CD4-positive, alpha-beta T cell treated with Interferon gamma for 1 hour (primary cell): Measurements from ENCODE around the gene RHOT1.
"Not testable (repeated sequence)": the region's sequence is repeated elsewhere in the genome, so short reads cannot be mapped to it uniquely, and the experiment has no call there.

Source experiments
- DNase-seq: peaks from one replicate; pipeline ENCODE4 v3.0.0-alpha.2; 2020

RHOT1 gene

DNA sequence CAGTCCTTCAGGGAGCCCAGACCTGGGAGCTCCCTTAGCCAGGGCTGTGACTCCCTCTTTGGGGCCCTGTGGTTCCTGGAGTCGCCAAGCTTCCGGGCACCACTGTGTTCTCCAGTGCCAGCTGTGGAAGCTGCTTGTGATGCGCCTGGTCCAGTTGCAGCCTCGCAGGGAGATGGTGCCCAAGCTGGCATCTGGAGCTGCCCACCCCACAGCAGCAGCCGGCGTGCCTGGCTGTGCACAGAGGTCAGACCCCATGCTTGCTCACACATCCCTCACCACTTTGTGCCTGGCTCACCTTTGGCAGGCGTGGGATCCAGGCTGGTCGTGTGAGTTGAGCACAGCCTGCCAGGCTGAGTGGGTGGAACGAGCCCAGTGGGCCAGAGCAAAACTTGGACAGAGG, 18.2 kb downstream of the RHOT1 start:
- no peak for DNase-seq

DNA sequence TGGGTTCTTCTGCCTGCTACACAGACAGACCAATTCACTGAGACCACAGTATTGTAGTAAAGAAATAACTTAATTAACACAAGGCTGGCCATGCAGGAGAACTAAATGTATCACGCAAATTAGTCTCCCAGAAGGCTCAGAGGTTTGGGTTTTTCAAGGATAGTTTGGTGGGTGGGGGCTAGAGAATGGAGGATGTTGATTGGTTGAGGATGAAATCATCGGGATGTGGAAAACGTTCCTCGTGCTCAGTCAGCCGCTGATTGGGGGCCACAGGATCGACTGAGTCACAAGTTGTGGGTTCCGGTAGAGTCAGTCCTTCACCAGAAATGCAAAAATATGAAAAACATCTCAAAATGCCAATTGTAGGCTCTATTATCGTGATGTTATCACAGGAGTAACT, 18.7 kb downstream of the RHOT1 start:
- DNase-seq: no peak

DNA sequence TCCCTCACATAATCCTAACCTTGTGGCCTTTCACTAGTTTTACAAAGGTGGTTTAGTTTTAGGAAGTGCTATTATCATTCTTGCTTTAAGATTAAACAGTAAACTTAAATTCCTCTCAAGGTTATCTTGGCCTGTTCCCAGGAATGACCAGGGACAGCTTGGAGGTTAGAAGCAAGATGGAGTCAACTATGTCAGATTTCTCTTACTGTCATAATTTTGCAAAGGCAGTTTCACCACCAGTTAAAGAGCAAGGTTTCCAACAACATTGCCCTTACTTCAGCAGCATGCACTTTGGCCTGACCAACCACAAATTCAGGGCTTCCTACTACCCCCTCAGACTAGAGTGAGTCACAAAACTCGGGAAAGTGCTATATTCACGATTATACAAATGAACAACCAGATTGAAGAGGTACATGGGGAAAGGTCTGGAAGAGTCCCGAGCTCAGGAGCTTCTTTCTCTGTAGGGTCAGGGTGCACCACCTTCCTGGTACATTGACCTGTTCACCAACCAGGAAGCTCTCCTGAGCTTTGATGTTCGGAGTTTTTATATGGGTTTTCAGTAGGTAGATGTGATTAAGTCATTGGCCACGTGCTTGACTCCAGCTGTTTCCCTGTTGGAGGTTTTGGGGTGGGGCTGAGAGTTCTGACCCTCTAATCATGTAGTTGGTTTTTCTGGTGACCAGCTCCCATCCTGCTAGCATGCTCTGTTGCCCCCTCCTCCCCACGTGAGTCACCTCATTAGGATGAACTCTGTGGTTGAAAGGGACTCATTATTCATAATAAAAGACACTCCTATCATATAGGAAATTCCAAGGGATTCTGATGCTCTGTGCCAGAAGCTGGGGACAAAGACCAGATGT, 19.4 kb downstream of the RHOT1 start:
- DNase-seq: no peak

DNA sequence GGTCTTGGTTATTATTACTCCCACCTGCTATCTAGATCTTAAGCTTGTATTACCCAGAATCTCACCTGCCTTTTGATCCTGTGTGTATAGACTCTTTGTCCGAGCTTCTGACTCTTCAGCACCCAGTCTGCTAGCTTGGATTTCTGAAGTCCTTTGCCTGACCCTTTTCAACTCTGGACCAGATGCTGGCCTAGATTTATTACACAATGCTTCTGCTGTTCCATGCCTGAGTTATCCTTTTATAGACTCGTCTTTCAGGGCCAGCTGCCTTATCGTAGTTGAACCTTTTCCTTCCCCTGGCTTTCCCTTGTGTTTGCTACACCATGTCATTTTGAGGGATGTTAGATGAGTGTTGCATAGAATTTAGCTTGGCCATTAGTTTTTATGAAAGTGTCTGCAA, 32.6 kb downstream of the RHOT1 start:
- no peak for DNase-seq

DNA sequence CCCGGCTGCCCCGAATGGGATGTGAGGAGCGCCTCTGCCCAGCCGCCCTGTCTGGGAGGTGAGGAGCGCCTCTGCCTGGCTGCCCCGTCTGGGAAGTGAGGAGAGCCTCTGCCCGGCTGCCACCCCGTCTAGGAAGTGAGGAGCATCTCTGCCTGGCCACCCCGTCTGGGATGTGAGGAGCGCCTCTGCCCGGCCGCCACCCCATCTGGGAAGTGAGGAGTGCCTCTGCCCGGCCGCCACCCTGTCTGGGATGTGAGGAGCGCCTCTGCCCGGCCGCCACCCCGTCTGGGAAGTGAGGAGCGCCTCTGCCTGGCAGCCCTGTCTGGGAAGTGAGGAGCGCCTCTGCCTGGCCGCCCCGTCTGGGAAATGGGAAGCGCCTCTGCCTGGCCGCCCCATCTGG, 36.4 kb downstream of the RHOT1 start:
- DNase-seq: not testable (repeated sequence)

DNA sequence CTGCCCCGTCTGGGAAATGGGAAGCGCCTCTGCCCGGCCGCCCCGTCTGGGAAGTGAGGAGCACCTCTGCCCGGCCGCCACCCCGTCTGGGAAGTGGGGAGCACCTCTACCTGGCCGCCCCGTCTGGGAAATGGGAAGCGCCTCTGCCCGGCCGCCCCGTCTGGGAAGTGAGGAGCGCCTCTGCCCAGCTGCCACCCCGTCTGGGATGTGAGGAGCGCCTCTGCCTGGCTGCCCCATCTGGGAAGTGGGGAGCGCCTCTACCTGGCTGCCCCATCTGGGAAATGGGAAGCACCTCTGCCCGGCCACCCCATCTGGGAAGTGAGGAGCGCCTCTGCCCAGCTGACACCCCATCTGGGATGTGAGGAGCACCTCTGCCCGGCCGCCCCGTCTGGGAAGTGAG, 36.8 kb downstream of the RHOT1 start:
- not testable (repeated sequence) for DNase-seq

DNA sequence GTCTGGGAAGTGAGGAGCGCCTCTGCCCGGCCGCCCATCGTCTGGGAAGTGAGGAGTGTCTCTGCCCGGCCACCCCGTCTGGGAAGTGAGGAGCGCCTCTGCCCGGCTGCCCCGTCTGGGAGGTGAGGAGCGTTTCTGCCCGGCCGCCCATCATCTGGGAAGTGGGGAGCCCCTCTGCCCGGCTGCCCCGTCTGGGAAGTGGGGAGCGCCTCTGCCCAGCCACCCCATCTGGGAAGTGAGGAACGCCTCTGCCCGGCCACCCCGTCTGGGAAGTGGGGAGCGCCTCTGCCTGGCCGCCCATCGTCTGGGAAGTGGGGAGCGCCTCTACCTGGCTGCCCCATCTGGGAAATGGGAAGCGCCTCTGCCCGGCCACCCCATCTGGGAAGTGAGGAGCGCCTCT, 37.2 kb downstream of the RHOT1 start:
- DNase-seq: not testable (repeated sequence)

DNA sequence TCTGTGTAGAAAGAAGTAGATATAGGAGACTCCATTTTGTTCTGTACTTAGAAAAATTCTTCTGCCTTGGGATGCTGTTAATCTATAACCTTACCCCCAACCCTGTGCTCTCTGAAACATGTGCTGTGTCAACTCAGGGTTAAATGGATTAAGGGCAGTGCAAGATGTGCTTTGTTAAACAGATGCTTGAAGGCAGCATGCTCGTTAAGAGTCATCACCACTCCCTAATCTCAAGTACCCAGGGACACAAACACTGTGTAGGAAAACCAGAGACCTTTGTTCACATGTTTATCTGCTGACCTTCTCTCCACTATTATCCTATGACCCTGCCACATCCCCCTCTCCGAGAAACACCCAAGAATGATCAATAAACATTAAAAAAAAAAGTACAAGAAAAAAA, 38.0 kb downstream of the RHOT1 start:
- DNase-seq: not testable (repeated sequence)

DNA sequence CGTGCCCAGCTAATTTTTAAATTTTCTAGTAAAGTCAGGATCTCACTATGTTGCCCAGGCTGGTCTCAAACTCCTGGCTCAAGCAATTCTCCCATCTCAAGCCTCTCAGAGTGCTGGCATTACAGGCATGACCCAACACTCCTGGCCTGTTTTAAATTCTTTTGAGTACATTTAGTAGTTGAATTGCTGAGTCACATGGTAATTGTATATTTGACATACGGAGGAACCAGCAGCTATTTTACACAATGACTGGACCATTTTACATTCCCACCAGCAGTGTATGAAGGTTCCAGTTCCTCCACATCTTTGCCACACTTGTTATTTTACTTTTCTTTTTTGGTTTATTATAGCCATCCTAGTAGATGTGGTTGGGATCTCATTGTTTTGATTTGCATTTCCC, 43.6 kb downstream of the RHOT1 start:
- DNase-seq: no peak

DNA sequence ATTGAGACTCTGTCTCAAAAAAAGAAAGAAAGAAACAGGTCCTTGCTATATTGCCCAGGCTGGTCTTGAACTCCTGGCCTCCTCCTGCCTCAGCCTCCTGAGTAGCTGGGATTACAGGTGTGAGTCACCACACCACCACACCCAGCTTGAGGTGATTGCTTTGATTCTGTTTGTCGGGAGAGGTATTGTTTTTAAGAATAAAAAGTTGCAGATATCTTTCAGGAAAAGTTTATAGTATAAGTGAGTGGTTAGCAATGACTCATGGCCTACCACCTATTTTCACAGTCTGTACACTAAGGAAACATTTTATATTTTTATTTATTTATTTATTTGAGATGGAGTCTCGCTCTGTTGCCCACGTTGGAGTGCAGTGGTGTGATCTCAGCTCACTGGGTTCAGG, 45.0 kb downstream of the RHOT1 start:
- no peak for DNase-seq

DNA sequence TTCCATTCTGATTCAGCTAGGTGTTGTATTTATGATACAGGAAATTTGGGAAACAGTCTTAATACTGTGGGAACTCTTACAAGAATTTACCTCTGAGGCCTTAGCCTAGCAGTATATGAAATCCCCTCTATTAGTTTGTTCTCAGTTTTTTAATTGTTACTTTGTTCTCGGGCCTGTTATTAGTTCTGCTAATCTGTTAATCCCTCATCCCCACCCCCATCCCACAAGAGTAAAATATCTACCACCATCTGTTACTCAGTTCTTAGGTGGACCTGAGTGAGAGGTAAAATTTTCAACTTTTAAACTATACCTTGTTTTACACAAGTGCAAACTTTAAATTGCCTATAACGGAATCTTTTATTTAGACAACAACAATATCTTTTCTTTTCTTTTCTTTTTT, 47.0 kb downstream of the RHOT1 start:
- DNase-seq: no peak

DNA sequence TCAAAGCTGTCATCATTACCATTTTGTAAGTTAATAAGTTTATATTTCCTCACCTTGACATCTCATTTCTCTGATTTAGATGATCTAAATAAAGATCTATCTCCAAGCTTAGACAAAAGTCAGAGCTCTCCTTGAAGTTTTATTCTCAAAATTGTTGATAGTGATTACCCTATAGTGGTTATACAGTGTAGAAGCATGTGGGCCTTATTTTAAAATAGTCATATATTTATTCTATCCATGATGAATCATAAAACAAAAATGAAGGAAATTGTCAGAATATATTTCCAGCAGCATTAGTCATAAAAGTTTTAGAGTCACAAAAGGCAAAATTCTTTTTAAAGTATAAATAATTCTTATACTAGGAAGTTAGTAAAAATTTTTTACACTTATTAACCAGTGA, 49.0 kb downstream of the RHOT1 start:
- no peak for DNase-seq

DNA sequence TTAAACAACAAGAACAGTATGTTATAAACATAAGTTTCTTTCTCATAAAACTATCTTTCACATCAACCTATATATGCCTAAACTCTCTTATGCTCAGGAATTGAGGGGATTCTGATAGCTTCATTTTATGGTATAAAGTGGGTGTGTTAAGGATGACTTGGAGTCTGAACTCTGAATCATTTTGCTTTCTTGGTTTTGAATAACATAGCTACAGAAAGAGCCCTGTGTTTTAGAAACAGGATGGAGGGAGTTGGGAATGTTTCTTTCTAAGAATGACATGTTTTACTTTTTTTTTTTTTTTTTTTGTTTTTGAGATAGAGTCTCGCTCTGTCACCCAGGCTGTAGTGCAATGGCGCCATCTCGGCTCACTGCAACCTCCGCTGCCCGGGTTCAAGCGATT, 50.1 kb downstream of the RHOT1 start:
- DNase-seq: no peak

DNA sequence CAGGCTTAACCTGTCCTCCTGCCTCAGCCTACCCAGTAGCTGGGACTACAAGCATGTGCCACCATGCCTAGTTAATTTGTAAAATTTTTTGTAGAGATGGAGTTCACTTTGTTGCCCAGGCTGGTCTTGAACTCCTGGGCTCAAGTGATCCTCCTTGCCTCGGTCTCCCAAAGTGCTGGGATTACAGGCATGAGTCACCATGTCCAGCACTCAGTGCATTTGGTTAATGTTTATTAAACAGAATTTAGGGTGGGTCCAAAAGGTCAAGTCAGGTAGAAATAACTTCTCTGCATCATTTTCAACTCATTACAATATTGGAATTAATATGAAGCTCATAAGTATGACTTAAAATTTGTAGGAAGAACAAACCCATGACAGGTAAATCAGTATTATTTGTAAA, 55.7 kb downstream of the RHOT1 start:
- DNase-seq: no peak

DNA sequence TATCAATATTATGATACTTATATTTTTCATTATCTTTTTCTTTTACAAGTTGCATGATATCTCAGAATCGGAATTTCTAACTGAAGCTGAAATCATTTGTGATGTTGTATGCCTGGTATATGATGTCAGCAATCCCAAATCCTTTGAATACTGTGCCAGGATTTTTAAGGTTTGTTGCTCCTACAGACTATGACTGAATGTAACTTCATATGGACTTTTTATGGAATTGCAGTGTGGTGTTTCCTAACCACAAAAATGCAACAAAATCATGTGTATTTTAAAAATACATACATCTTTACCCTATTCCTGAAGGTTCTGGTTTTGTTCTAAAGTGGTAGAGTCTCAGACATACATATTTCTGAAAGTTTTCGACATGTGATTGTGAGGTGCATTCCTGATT, 64.6 kb downstream of the RHOT1 start:
- DNase-seq: no peak

DNA sequence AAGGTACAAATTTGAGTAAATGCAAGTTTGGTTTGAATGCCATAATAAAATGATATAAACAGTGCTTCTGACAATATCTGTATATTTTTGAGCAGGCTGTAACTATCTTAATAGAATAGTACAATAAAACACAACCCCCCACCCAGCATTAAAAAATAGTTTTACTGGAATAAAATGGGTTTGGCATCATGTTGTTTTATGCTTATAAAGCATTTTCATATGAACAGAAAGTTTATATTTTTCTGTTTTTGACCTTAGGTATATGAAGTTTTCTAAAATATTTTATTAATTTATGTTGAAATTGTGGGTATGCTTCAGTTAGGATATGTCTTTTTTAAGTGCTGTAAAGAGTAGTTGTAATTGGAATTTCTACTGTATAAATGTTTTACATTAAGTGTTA, 66.1 kb downstream of the RHOT1 start:
- DNase-seq: no peak

DNA sequence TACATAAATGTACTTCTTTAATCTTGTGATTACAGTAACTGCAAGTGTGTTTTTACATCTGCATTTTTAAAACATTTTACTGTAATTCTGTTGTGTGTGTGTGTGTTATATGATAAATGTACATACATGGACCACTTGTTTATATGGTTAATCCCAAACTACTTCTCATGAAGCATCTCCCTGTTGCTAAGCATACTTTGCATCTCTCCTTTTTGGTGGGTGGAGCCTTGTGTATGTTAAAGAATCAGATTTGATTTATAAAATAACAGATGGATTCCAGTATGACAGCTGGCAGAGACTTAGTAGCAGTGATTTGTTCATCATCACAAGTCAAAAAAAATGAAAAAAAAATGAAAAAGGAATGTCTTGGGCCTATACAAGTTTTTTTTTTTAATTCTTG, 67.3 kb downstream of the RHOT1 start:
- DNase-seq: no peak

DNA sequence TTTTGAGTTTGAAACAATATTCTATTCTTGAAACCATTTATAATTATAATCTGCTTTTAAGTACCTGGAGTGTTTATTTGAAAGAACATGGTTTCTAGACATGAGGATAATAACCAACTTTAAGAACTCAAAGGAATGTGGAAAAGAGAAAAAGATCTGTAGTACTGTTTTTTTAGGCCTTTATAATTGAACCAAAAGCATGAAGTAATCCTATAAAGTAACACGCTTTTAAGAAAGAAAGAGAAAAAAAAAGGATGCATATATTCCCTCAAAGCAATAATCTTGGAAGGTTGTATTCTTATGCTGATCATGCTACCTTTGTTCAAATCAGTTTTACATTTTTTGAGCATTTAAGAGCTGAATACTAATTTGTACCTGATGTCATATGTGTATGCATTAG, 69.4 kb downstream of the RHOT1 start:
- DNase-seq: no peak

DNA sequence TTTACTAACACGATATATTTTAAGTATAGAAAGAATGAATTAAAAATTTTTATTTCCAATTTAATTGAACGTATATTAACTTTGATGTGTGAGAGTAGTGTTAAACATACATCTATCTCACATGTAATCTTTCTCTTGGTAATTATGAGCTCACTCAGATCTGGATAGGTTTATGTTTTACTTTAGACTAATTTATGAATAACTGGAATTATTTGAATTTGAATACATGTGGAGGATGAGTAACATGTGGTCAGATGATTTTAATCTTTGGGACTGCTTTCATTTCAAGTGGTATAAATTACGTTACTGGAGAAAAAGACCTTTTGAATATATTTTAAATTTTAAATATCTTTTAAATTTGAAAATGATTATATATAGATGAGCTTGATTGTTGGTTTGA, 73.4 kb downstream of the RHOT1 start:
- DNase-seq: no peak

DNA sequence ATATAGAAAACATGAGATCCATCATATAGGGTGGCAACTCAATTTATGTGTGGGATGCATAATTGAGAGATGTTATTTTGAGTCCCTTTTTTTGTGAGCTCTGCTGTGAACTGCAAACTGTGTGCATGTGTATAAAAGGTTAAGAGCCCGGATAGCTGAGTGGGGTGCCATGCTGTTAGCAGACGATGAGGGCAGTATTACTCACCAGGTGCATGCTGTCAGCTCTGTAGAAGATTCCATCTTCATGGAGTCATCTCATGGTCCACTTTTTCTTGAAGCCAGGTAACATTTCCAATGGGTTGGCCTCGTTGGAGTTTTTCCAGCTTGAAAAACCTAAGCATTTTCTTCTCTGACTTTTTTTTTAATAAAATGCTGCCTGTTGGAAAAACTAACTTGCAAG, 80.3 kb downstream of the RHOT1 start:
- DNase-seq: no peak

DNA sequence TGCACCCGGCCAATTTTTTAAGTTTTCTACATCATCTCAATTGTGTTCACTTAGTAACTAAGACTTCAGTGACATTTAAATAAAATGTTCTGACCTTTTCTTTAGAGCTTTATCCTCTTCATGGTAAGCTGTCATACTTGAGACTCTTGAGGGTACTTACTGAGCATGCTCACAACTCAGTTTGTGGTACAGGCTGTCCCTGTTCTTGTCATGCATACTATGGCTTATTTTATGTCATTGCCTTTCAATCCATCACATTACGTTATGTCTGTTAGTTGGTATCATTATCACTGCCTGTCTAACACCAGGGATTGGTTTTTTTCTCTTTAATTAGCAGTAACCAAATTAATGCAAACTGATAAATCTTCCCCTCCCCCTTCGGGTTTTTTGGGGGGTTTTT, 81.4 kb downstream of the RHOT1 start:
- no peak for DNase-seq

DNA sequence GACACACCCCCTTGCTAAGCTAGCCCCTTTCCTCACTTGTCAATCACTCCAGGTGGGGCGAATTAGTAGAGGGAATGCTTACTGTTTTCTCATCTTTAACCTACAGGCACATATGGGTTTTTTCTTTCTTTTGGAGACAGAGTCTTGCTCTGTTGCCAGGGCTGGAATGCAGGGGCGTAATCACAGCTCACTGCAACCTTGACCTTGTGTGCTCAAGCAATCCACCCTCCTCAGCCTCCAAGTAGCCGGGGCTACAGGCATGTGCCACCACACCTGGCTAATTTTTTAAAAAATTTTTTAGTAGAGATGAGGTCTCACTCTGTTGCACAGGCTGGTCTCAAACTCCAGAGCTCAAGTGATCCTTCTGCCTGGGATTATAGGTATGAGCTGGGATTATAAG, 84.6 kb downstream of the RHOT1 start:
- no peak for DNase-seq

DNA sequence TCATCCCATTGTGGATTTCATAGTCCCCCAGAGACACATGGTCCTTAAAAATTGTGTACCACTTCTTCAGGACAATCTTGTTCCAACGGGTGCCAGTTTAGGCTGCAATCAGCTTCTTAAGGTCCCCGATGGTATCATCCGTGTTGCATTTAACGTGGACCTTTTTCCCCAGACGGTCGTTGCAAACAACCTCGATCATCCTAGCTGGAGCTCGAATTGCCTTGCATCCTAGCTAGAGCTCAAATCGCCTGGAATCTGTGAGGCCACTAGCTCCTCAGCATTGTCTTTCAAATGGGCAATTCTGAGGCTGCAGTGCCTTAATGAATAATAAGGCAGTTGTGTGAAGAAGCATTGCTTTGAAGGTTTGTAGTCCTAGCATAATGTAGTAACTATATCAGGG, 85.6 kb downstream of the RHOT1 start:
- DNase-seq: no peak

DNA sequence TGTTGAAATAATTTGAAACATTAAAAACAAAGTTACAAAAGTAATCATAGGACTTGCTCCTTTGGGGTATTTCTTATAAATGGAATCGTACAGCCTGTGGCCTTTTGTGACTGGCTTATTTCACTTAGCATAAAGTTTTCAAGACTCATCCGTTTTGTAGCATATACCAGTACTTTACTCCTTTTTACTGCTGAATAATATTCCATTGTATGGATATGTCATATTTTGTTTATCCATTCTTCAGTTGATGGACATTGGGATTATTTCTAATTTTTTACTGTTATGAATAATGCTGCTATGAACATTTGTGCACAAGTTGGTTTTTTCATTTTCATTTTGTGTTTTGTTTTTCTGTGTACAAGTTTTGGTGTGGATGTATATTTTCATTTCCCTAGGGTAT, 93.3 kb downstream of the RHOT1 start:
- no peak for DNase-seq

DNA sequence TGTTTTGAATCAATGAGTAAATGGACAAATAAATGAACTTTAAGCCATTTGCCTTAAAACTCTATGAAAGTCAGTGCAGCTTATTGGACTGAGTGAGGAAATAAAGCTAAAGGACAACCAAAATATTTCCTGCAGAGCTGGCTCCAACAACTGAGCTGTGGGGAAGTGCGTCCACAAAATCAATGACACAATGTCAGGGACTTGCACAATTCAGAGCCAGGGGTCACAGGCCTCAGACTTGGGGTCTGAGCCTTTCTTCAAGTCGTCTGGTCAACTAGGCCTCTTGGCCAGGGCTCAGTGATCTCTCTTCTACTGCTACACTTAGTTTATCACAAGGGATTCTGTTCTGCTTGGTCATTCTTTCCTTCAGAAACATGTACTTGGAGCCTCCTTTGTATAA, 97.2 kb downstream of the RHOT1 start:
- DNase-seq: no peak
